H9 (cell line): ENCODE measurements around the gene SEC14L5. TPM values are rescaled to one million over a fixed set of nuclear protein-coding genes. Genes with fewer than 3 reads are reported as not detected.
"Not testable (repeated sequence)": the region's sequence is repeated elsewhere in the genome, so short reads cannot be mapped to it uniquely, and the experiment has no call there.

Experiments used
- DNase-seq: peaks from one replicate; pipeline ENCODE4 v3.0.0-alpha.2; 2017
- H2AFZ ChIP-seq: one replicate; pipeline ENCODE4 v1.6.1; 2013; ENCODE audit warnings: mild to moderate bottlenecking, low read length, control low read depth, moderate library complexity
- H2AK5ac ChIP-seq: 2 replicates; pipeline ENCODE4 v1.6.1; 2013; ENCODE audit warnings: low read length, control low read depth, mixed read lengths; ENCODE audit not compliant: insufficient read length
- H2BK120ac ChIP-seq: one replicate; pipeline ENCODE4 v1.6.1; 2013; ENCODE audit warnings: low read depth, mild to moderate bottlenecking, low read length, control low read depth, inconsistent platforms; ENCODE audit not compliant: poor library complexity, severe bottlenecking
- H2BK12ac ChIP-seq: 2 replicates; pipeline ENCODE4 v1.6.1; 2013; ENCODE audit warnings: low read length, control low read depth, mixed read lengths, low read depth; ENCODE audit not compliant: insufficient read length
- H2BK15ac ChIP-seq: 2 replicates; pipeline ENCODE4 v1.6.1; 2013; ENCODE audit warnings: low read depth, low read length, control low read depth
- H2BK20ac ChIP-seq: one replicate; pipeline ENCODE4 v1.6.1; 2013; ENCODE audit warnings: low read depth, mild to moderate bottlenecking, low read length, control low read depth, inconsistent platforms; ENCODE audit not compliant: poor library complexity, severe bottlenecking
- H2BK5ac ChIP-seq: 2 replicates; pipeline ENCODE4 v1.6.1; 2013; ENCODE audit warnings: low read length, control low read depth, mixed read lengths; ENCODE audit not compliant: insufficient read length
- H3K14ac ChIP-seq: 2 replicates; pipeline ENCODE4 v1.6.1; 2013; ENCODE audit warnings: low read length, control low read depth; ENCODE audit not compliant: insufficient read depth
- H3K18ac ChIP-seq: 2 replicates; pipeline ENCODE4 v1.6.1; 2013; ENCODE audit warnings: low read depth, mild to moderate bottlenecking, mixed read lengths, low read length, control low read depth; ENCODE audit not compliant: insufficient read length
- H3K23ac ChIP-seq: 2 replicates; pipeline ENCODE4 v1.6.1; 2013; ENCODE audit warnings: low read length, control low read depth, mixed read lengths, low read depth; ENCODE audit not compliant: insufficient read length
- H3K23me2 ChIP-seq: 2 replicates; pipeline ENCODE4 v1.6.1; 2013; ENCODE audit warnings: low read depth, mild to moderate bottlenecking, mixed read lengths, low read length, control low read depth; ENCODE audit not compliant: insufficient read length, poor library complexity, severe bottlenecking
- H3K27ac ChIP-seq: 2 replicates; pipeline ENCODE4 v1.5.1; 2013; ENCODE audit warnings: low read length, control low read depth, mixed read lengths, low read depth; ENCODE audit not compliant: insufficient read length
- H3K27me3 ChIP-seq: 2 replicates; pipeline ENCODE4 v1.6.1; 2013; ENCODE audit warnings: low read length, control low read depth, inconsistent platforms; ENCODE audit not compliant: insufficient read depth
- H3K4ac ChIP-seq: 2 replicates; pipeline ENCODE4 v1.6.1; 2013; ENCODE audit warnings: low read depth, mild to moderate bottlenecking, control low read depth, inconsistent platforms, low read length, moderate library complexity
- H3K4me1 ChIP-seq: 2 replicates; pipeline ENCODE4 v1.6.1; 2013; ENCODE audit warnings: low read length, control low read depth, inconsistent platforms; ENCODE audit not compliant: insufficient read depth
- H3K4me2 ChIP-seq: 2 replicates; pipeline ENCODE4 v1.6.1; 2013; ENCODE audit warnings: low read length, control low read depth, mixed read lengths; ENCODE audit not compliant: insufficient read length, insufficient read depth
- H3K56ac ChIP-seq: 2 replicates; pipeline ENCODE4 v1.6.1; 2013; ENCODE audit warnings: low read depth, mild to moderate bottlenecking, mixed read lengths, low read length, control low read depth; ENCODE audit not compliant: insufficient read length
- H3K79me1 ChIP-seq: 2 replicates; pipeline ENCODE4 v1.6.1; 2013; ENCODE audit warnings: low read depth, mild to moderate bottlenecking, moderate library complexity, low read length, control low read depth, inconsistent platforms; ENCODE audit not compliant: insufficient read depth, poor library complexity, severe bottlenecking
- H3K79me2 ChIP-seq: 2 replicates; pipeline ENCODE4 v1.6.1; 2013; ENCODE audit warnings: low read length, control low read depth, inconsistent platforms; ENCODE audit not compliant: insufficient read depth
- H3K9ac ChIP-seq: 2 replicates; pipeline ENCODE4 v1.6.1; 2013; ENCODE audit warnings: low read length, control low read depth, mixed read lengths; ENCODE audit not compliant: insufficient read length; ENCODE audit errors: extremely low read depth
- H3K9me3 ChIP-seq: one replicate; pipeline ENCODE4 v1.6.1; 2013; ENCODE audit warnings: low read depth, low read length, inconsistent platforms; ENCODE audit not compliant: control insufficient read depth
- H3T11ph ChIP-seq: one replicate; pipeline ENCODE4 v1.6.1; 2013; ENCODE audit warnings: mild to moderate bottlenecking, low read length, control low read depth, inconsistent platforms
- H4K20me1 ChIP-seq: one replicate; pipeline ENCODE4 v1.6.1; 2013; ENCODE audit not compliant: control insufficient read depth, insufficient read length, insufficient read depth
- H4K5ac ChIP-seq: 2 replicates; pipeline ENCODE4 v1.6.1; 2013; ENCODE audit warnings: low read depth, mild to moderate bottlenecking, mixed read lengths, low read length, control low read depth; ENCODE audit not compliant: insufficient read length
- H4K8ac ChIP-seq: replicated peaks from 2 replicates; pipeline ENCODE4 v1.6.1; 2013; ENCODE audit warnings: low read length, control low read depth, mixed read lengths, low read depth; ENCODE audit not compliant: insufficient read length
- H4K91ac ChIP-seq: 2 replicates; pipeline ENCODE4 v1.6.1; 2013; ENCODE audit warnings: low read depth, mild to moderate bottlenecking, moderate library complexity, mixed read lengths, low read length, control low read depth; ENCODE audit not compliant: insufficient read length
- H3K27ac Mint-ChIP-seq, 3 experiments: 2 replicates in 2 of 3; 3 replicates in 1 of 3; pipeline ENCODE4 v1.8.0; 2020 to 2021; ENCODE audit warnings: mixed read lengths in 3 of 3, mild to moderate bottlenecking in 1 of 3, moderate library complexity in 1 of 3
- H3K27me3 Mint-ChIP-seq: 2 replicates; pipeline ENCODE4 v1.8.0; 2021; ENCODE audit warnings: low read depth, mild to moderate bottlenecking, moderate library complexity, mixed read lengths
- H3K36me3 Mint-ChIP-seq, 3 experiments: 2 replicates in 2 of 3; 3 replicates in 1 of 3; pipeline ENCODE4 v1.8.0; 2020 to 2021; ENCODE audit warnings: low read depth in 3 of 3, mixed read lengths in 3 of 3; ENCODE audit not compliant: insufficient read depth in 1 of 3
- H3K4me1 Mint-ChIP-seq, 2 experiments: 2 replicates each; pipeline ENCODE4 v1.8.0; 2020; ENCODE audit warnings: mixed read lengths in 2 of 2
- H3K4me3 Mint-ChIP-seq, 2 experiments: 2 replicates in 1 of 2; 3 replicates in 1 of 2; pipeline ENCODE4 v1.8.0; 2020 to 2021; ENCODE audit warnings: mild to moderate bottlenecking in 2 of 2, mixed read lengths in 2 of 2, moderate library complexity in 1 of 2
- H3K9me3 Mint-ChIP-seq, 2 experiments: 2 replicates in 1 of 2; 3 replicates in 1 of 2; pipeline ENCODE4 v1.8.0; 2020; ENCODE audit warnings: mild to moderate bottlenecking in 2 of 2, mixed read lengths in 2 of 2, moderate library complexity in 1 of 2
- WGBS: extraction: QIAGEN DNeasy Blood & Tissue Kit; methylation state at CpG from one replicate; pipeline ENCODE4 v1.1.7; 2013; ENCODE audit warnings: missing lambda C conversion rate, low lambda C conversion rate, mixed read lengths; ENCODE audit not compliant: insufficient read length; ENCODE audit errors: extremely low coverage; 5-methylcytosine and 5-hydroxymethylcytosine counted together
- total RNA-seq: library from RNA; stranded (reverse); gene quantifications from 2 replicates; pipeline ENCODE4 v1.2.1, GENCODE V29; 2021
- TF ChIP-seq, protein P1 (sequence below): fragments of 200-600 bp; sonication (generic); conservative IDR thresholded peaks from 3 replicates; pipeline ENCODE4 v1.8.0; 2021; ENCODE audit warnings: antibody characterized with exemption, mild to moderate bottlenecking

SEC14L5 gene
- total RNA-seq, 1 experiment from 2014 or later = 4.1 TPM

DNA sequence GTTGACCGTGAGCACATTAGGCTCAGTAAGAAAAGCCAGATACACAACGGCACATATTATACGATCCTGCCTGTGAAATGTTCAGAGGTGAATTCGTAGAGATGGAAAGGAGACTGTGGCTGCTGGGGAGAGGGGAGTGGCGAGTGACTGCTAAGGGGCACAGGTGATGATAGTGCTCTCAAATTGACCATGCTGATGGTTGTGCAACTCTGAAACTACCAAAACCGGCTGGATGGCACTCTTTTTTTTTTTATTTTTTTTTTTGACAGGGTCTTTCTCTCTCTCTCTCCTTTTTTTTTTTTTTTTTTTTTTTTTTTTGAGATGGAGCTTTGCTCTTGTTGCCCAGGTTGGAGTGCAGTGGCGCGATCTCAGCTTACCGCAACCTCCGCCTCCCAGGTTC, 8.1 kb upstream of the SEC14L5 start:
- Histone ChIP-seq H2BK12ac (no peak overlapping the region), H2BK15ac (no peak overlapping the region), H3K9ac (no peak overlapping the region), H3K79me2 (no peaks in the 10 kb centered on the region), H2AK5ac (no peak overlapping the region), H3K79me1 (no peaks in the 10 kb centered on the region), H4K8ac (no peak overlapping the region), H3K4me1 (peaks cover 8% of the 10 kb centered on the region; the same call in 1 of the 2 replicates), H3K9me3 (no peaks in the 10 kb centered on the region), H2AFZ (no peak overlapping the region), H3K56ac (no peak overlapping the region), H3K18ac (no peak overlapping the region), H2BK120ac (no peak overlapping the region), H2BK20ac (no peak overlapping the region), H4K20me1 (no peaks in the 10 kb centered on the region), H4K91ac (no peak overlapping the region), H3K23ac (no peak overlapping the region), H3K23me2 (no peaks in the 10 kb centered on the region), H3K4ac (no peak overlapping the region), H3K14ac (no peak overlapping the region), H2BK5ac (no peak overlapping the region), H3K27me3 (no peaks in the 10 kb centered on the region), H4K5ac (no peak overlapping the region), H3T11ph (no peak overlapping the region), H3K4me2 (no peak overlapping the region), H3K27ac (no peak overlapping the region)
- Mint-ChIP-seq H3K4me1 (peaks cover 27 to 34% of the 10 kb centered on the region in 2 experiments), H3K9me3 (no peaks in the 10 kb centered on the region; a peak in 2 of 5 replicates), H3K36me3 (no peaks in the 10 kb centered on the region), H3K27me3 (no peaks in the 10 kb centered on the region; the same call in none of the 2 replicates), H3K27ac (no peak overlapping the region; a peak in 1 of 7 replicates), H3K4me3 (no peak overlapping the region)
- WGBS = no CpG with 5 or more reads among the region's 10 CpGs
- no peak for DNase-seq
- TF ChIP-seq, protein P1, sequence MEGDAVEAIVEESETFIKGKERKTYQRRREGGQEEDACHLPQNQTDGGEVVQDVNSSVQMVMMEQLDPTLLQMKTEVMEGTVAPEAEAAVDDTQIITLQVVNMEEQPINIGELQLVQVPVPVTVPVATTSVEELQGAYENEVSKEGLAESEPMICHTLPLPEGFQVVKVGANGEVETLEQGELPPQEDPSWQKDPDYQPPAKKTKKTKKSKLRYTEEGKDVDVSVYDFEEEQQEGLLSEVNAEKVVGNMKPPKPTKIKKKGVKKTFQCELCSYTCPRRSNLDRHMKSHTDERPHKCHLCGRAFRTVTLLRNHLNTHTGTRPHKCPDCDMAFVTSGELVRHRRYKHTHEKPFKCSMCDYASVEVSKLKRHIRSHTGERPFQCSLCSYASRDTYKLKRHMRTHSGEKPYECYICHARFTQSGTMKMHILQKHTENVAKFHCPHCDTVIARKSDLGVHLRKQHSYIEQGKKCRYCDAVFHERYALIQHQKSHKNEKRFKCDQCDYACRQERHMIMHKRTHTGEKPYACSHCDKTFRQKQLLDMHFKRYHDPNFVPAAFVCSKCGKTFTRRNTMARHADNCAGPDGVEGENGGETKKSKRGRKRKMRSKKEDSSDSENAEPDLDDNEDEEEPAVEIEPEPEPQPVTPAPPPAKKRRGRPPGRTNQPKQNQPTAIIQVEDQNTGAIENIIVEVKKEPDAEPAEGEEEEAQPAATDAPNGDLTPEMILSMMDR = no peak

DNA sequence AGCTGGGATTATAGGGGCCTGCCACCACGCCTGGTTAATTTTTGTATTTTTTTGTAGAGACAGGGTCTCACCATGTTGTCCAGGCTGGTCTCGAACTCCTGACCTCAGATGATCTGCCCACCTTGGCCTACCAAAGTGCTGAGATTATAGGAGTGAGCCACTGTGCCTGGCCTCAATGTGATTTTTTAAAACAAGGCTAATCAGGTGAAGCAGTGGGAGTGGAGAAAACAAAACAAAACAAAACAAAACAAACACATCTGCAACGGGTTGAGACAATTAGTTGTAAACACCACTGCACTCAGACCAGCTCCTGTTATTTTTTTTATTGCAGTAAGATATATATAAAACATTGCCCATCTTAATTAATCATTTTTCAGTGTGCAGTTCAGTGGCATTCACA, 6.5 kb upstream of the SEC14L5 start:
- not testable (repeated sequence) for H3K9me3 Mint-ChIP-seq, H3T11ph ChIP-seq, H3K27ac ChIP-seq, H4K5ac ChIP-seq, H3K9me3 ChIP-seq, H3K23ac ChIP-seq, H2AK5ac ChIP-seq, H2BK20ac ChIP-seq, H3K79me2 ChIP-seq, H2BK120ac ChIP-seq, H4K8ac ChIP-seq, H3K23me2 ChIP-seq, H2BK12ac ChIP-seq, H3K27ac Mint-ChIP-seq, H3K9ac ChIP-seq, H3K27me3 ChIP-seq, H3K4me1 ChIP-seq, H2BK5ac ChIP-seq, H3K18ac ChIP-seq, H3K56ac ChIP-seq, H3K4me2 ChIP-seq, H3K79me1 ChIP-seq, H3K14ac ChIP-seq, DNase-seq, H4K20me1 ChIP-seq, H3K27me3 Mint-ChIP-seq, H3K4me3 Mint-ChIP-seq, H2BK15ac ChIP-seq, H4K91ac ChIP-seq, H3K4ac ChIP-seq, H3K36me3 Mint-ChIP-seq, H2AFZ ChIP-seq
- peaks cover 22 to 33% of the 10 kb centered on the region in 2 experiments for H3K4me1 Mint-ChIP-seq
- no CpG with 5 or more reads among the region's 3 CpGs for WGBS
